Mononuclear cell (primary cell): ENCODE data around the gene FSTL5. TPM values are rescaled to one million over a fixed set of nuclear protein-coding genes. Genes with fewer than 3 reads are reported as not detected.
"Not testable (repeated sequence)": the region's sequence is repeated elsewhere in the genome, so short reads cannot be mapped to it uniquely, and the experiment has no call there.

Experiments used
- H3K27me3 ChIP-seq: 2 replicates; pipeline ENCODE4 v1.6.0; 2011; ENCODE audit warnings: low read length, control low read depth; ENCODE audit not compliant: insufficient read depth
- H3K4me1 ChIP-seq: 2 replicates; pipeline ENCODE4 v1.5.1; 2011; ENCODE audit warnings: mild to moderate bottlenecking, low read length, control low read depth; ENCODE audit not compliant: insufficient read depth
- H3K4me3 ChIP-seq: 2 replicates; pipeline ENCODE4 v1.5.1; 2011; ENCODE audit warnings: mild to moderate bottlenecking, low read length, moderate library complexity
- H3K9me3 ChIP-seq: 2 replicates; pipeline ENCODE4 v1.5.1; 2011; ENCODE audit warnings: low read depth, mild to moderate bottlenecking, control low read depth, low read length
- total RNA-seq: library from RNA; depleted of rRNA; stranded (reverse); fragments of >200 nt; gene quantifications from one replicate; pipeline ENCODE4 v1.2.3, GENCODE V29; 2012

The FSTL5 gene
- total RNA-seq, 1 donor, result under 0.01 TPM

DNA sequence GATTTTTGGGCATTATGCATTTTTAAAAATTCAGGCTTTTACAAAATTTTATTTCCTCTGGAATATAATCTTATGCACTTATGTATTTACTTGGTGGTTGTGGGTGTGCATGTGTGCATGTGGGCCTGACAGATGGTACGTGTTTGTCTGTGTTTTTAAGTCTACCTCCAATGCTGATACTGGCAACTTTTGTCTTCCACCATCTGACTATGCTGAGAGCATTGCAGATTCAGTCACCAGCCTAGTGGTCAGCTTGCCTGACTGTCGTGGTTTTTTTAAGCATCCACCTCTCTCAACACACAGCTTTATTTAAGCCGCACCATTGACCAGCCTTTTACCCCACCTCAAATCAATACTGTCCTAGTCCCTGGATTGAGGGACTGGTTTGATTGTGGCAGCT is 37.1 kb downstream of the FSTL5 start:
- Histone ChIP-seq H3K4me3 (no peak overlapping the region), H3K9me3 (no peaks in the 10 kb centered on the region), H3K27me3 (no peaks in the 10 kb centered on the region), H3K4me1 (no peaks in the 10 kb centered on the region)

DNA sequence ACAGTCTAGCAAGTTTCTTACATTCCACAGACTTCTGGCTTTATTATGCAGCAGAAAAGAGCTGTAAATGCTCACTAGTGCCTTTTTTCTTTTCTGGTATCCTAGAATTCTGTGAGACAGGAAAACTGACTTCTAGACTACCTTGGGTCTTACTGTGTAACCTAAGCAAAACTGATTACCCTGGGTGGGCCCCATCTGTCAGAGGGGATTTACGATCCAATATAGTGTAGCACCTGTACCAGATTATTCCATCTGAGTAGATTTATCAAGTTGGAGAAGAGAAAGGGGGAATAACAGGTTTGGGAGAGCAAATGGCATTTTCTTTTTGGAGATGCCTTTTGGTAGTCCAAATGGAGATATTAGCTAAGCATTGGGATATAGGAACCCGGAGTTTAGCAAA is 46.7 kb downstream of the FSTL5 start:
- no peaks in the 10 kb centered on the region for H3K9me3 ChIP-seq
- H3K27me3 ChIP-seq, result no peaks in the 10 kb centered on the region
- H3K4me3 ChIP-seq, result no peak overlapping the region
- H3K4me1 ChIP-seq, result no peaks in the 10 kb centered on the region

DNA sequence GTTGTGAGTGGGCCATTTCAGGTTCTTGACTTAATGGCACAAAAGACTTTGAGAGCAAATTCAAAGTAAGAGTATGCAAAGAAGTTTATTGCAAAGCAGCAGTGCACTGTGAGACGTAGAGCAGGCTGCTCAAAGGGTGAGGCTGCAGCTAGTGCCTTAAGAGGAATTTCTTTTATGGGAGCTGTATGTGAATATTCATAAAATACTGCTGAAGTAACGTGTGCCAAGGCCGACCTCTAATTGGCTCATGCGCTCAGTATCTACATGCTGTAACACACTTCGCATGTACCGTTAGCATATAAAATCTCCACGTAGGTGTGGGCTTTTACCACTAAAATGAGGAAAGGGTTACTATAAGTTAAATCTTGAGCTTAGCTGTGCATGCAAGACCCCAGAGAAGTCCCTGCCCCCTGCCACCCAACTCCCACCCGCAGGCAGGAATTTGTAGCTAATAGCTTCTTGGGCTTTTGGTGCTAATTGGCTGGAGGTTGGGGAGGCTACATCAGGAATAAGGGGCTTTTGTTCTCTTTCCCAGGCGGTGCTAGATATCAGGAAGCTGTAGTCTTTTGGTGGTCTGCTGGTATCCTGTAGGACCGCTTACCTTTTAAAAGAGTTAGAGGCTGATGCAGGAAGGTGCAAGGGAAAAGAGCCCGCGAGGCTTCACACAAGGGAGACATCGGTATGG is 47.6 kb downstream of the FSTL5 start:
- Histone ChIP-seq H3K27me3 (no peaks in the 10 kb centered on the region), H3K4me1 (no peaks in the 10 kb centered on the region), H3K4me3 (no peak overlapping the region), H3K9me3 (no peaks in the 10 kb centered on the region)

DNA sequence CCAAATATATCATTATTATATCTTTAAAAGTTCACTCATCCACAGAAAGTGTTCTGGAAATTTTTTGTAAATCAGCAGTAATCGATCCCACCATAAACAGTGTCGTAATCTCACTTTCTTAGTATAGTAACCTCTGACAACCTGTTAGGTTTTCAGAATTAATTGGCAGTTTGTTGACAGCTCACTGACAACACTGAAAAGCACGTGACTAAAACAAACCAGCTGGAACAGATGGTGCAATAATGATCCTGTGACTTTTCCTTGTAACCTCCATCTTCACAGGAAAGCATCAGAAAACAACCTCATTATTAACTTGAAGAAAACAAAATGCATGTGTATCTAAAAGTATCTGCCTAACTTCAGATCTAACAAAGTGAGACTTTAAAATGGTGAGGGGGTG is 48.5 kb downstream of the FSTL5 start:
- Histone ChIP-seq H3K4me3 (no peak overlapping the region), H3K4me1 (no peaks in the 10 kb centered on the region), H3K27me3 (no peaks in the 10 kb centered on the region)

DNA sequence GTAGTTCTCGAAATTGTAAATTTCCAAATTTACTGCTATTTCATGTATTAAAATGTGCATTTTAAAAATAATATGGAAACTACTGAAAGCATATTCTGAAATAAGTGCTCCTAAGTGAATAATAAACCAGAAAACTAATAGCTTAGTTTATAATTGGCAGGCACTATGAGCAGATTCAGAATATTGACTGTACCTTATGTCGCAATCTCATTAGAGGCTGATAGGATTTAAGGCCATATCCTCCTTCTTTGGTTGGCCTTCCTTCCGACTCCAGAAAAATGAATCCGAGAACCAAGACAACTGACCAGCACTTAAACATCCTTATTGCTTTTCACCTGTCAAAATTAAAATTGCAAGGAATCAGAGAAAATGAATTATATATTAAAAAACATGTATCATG is 52.7 kb downstream of the FSTL5 start:
- no peaks in the 10 kb centered on the region for H3K4me1 ChIP-seq
- H3K9me3 ChIP-seq, result no peaks in the 10 kb centered on the region
- H3K4me3 ChIP-seq, result no peak overlapping the region
- H3K27me3 ChIP-seq, result no peaks in the 10 kb centered on the region

More for the DNA sequence above, 48.5 kb downstream of the FSTL5 start:
- H3K9me3 ChIP-seq, result no peaks in the 10 kb centered on the region

DNA sequence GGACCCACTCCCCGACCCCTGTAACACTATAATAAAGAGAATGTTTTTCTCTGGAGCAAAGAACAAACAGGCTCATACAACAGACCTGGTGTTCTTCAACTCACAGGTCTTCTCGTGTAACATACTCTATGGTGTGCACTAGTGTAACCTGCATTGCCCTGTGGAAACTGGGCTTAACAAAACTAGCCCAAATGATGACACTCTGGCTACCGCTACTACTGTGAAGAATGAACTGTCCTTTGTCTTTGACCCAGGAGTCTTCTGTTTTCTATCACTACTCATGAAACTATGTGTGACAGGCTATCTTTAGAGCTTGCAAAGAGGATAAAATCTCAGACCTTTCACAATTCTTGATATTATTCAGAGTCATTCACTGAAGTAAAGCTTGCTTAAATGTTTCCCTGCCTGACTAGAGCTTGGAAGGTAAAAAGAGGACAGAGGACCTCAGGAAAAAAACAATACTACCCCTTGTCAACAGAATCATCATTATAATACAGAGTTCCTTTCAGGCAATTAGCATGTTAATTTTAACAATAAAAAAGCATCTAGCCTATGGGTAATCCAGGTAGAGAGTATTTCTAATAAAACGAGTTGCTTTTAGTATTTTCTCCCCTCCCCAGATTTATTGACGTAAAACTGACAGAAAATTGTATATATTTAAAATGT is 59.2 kb downstream of the FSTL5 start:
- Histone ChIP-seq H3K27me3 (no peaks in the 10 kb centered on the region), H3K4me1 (no peaks in the 10 kb centered on the region), H3K9me3 (no peaks in the 10 kb centered on the region), H3K4me3 (no peak overlapping the region)

DNA sequence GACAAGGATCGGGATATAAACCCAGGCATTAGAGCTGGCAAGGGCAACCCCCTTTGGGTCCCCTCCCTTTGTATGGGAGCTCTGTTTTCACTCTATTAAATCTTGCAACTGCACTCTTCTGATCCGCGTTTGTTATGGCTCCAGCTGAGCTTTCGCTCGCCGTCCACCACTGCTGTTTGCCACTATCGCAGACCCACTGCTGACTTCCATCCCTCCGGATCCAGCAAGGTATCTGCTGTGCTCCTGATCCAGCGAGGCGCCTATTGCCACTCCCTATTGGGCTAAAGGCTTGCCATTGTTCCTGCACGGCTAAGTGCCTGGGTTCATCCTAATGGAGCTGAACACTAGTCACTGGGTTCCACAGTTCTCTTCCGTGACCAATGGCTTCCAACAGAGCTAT is 59.9 kb downstream of the FSTL5 start:
- H3K4me3 ChIP-seq, H3K9me3 ChIP-seq, H3K4me1 ChIP-seq, H3K27me3 ChIP-seq: not testable (repeated sequence)

DNA sequence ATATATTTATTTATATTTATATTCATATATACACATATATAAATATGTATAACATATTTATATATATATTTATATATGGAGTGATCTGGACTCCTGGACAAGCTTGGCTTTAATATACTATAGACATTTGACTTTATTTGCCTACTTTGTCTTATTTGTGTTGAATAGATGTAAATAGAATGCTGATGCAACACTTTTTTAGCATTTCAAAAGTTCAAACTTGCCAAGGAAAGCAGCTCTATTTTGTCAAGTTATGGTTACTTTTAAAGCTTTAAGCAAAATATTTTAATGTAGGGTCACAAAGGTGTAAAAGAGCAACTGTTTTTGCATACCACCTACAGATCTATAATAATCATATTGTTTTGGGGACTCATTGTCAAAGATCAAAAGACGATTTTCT is 61.1 kb downstream of the FSTL5 start:
- Histone ChIP-seq H3K4me1 (no peaks in the 10 kb centered on the region), H3K9me3 (no peaks in the 10 kb centered on the region), H3K4me3 (no peak overlapping the region), H3K27me3 (no peaks in the 10 kb centered on the region)

DNA sequence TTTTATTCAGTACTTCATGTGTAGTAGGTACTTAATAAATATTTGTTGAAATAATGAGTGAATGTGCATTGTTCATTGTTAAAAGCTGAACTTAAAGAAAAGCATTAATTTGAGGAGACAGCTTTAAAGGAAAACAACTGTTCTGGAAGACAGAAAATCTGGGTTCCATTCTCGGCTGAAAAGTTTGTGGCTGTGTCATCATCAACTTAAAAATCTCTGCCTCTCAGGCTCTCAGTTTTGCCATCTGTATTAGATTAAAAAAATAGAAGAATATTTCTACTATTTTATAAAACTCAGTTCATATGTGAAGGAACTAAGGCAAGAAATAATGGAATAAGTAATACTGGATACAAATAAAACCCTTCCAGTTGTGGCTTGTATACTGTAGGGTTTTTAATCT is 62.5 kb downstream of the FSTL5 start:
- H3K4me3 ChIP-seq, result no peak overlapping the region
- H3K4me1 ChIP-seq, result no peaks in the 10 kb centered on the region
- no peaks in the 10 kb centered on the region for H3K27me3 ChIP-seq
- no peaks in the 10 kb centered on the region for H3K9me3 ChIP-seq

DNA sequence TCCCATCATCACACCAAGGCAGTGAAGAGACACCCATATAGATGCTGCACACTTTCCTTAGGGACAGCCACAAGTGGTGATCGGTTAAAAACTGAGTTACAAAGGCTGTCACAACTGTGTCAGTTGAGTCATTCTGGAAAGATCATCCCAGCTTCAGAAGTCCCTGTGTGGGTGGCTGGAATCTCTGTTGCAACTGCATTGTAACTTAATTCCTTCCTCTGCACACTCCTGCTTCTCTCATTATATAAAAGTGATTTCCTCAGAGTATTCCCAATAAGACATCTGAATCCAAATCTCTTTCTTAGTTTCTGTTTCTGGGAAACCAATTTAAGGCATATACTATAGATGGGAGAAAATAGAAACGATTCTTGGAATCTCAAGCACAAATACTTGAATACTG is 88.1 kb downstream of the FSTL5 start:
- no peaks in the 10 kb centered on the region for H3K27me3 ChIP-seq

DNA sequence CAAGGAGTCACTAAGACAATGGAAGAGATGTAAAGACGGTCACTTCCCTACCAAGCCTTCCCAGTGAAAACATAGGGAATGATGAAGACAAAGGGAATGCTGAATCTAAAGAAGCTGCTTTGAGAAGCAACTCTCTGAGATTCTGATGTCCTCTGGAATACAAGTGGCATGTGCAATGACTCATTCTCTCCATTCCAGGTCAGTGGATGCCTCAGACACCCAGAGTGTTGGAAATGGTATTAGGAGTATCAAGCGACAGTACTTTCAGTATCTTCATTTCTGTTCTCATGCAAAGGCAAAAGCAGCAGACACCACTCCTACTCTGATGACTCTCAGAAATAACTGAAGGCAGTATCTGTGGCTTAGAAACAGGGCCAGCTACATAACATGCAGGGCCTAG is 102.6 kb downstream of the FSTL5 start:
- H3K4me3 ChIP-seq, result no peak overlapping the region
- no peaks in the 10 kb centered on the region for H3K4me1 ChIP-seq
- H3K9me3 ChIP-seq, result no peaks in the 10 kb centered on the region
- H3K27me3 ChIP-seq, result no peaks in the 10 kb centered on the region

More for the DNA sequence above, 88.1 kb downstream of the FSTL5 start:
- Histone ChIP-seq H3K9me3 (no peaks in the 10 kb centered on the region), H3K4me1 (no peaks in the 10 kb centered on the region), H3K4me3 (no peak overlapping the region)

DNA sequence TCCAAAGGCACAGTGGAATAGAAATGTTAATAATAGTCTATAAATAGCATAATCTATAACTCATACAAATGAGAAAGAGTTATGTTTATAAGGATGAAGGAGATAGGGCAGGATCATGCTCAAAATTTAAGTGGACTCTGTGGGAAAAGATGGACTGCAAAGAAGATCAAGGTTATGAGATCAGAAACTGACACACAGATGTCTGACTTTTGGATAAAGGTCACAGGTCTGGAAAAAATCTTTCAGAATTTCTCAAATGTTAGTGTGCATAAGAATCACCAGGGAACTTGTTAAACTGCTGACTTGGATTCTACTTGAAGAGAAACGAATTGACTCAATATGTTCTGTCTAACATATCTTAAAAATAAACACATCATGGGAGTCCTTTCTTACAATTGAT is 104.1 kb downstream of the FSTL5 start:
- no peaks in the 10 kb centered on the region for H3K27me3 ChIP-seq
- H3K9me3 ChIP-seq, result no peaks in the 10 kb centered on the region
- H3K4me3 ChIP-seq, result no peak overlapping the region
- H3K4me1 ChIP-seq, result no peaks in the 10 kb centered on the region

DNA sequence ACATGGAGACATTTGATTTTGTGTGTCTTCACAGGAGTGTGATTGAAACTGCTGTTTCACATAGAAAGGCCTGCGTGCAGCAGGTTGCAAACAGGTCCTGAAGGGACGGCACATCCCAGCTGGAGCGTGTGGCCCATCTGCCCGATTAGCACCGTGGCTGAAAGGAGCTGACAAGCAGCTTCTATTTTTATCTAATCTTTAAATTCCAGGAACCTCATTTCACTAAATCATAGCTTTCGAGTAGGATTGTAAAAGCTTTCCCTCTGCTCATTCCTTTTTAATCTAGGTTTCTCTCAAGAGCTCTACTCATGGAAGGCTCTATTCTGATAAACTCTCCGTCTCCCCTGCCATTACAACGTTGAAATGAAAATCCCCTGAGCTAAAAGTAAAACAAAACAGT is 106.8 kb downstream of the FSTL5 start:
- Histone ChIP-seq H3K4me3 (no peak overlapping the region), H3K27me3 (no peaks in the 10 kb centered on the region), H3K9me3 (no peaks in the 10 kb centered on the region), H3K4me1 (no peaks in the 10 kb centered on the region)

DNA sequence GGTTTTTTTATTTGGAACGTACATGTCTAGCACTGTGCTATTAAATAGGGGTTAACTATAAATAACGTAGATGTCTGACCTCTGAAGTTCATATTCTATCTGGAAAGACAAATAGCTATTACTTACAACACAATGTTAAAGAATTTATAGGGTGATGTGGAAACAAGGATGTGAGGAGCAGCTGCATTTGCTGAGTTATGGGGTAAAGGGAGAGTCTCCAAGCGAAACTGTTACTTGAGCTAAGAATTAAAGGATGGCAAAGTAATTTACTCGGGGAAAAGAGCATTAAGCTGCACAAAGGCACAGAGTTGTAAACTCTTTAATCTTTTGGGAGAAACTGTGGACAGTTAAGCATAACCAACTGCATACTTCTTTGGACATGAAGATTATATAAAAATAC is 117.7 kb downstream of the FSTL5 start:
- Histone ChIP-seq H3K9me3 (no peaks in the 10 kb centered on the region), H3K4me3 (no peak overlapping the region), H3K27me3 (no peaks in the 10 kb centered on the region), H3K4me1 (no peaks in the 10 kb centered on the region)

DNA sequence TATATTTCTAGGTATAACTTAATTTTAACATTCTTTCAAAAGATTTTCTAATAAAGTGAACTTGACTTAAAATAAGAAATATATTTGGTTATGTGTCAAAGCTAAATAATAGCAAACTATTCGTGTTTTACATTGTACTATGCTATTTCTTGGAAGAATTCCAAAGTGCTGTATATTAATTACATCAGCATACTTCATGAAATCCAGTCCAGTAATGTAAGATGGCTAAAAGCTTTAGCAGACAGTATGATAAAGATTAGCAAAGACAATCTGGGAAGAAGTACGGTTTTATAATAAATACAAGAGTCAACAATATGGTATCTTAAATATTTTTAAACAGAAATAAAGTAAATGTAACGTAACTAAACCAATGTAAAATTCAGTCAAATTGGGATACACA is 125.7 kb downstream of the FSTL5 start:
- H3K27me3 ChIP-seq, result no peaks in the 10 kb centered on the region

DNA sequence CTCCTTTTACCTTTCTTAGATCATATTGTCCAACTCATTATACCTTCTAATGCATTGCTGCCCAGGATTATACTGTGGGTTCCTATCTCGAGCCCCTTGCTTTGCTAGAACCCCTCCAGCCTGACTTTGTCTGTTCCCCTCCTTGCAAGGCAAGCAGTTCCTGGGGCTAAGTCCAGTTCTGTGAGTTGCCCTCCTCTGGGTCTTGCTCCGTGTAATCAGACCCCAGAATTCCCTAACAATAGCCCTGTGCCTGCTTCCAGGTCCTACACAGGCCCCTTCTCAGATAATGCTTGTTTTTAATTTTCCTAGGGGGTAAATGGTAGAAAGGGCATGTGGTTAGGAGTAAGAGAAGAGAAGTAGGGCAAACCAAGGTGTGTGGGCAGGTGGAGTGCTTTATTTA is 145.9 kb downstream of the FSTL5 start:
- no peaks in the 10 kb centered on the region for H3K4me1 ChIP-seq
- no peaks in the 10 kb centered on the region for H3K27me3 ChIP-seq
- H3K4me3 ChIP-seq, result no peak overlapping the region
- no peaks in the 10 kb centered on the region for H3K9me3 ChIP-seq

More for the DNA sequence above, 125.7 kb downstream of the FSTL5 start:
- no peak overlapping the region for H3K4me3 ChIP-seq
- no peaks in the 10 kb centered on the region for H3K9me3 ChIP-seq
- no peaks in the 10 kb centered on the region for H3K4me1 ChIP-seq
